NCI-H128 (cell line): ENCODE data around the gene PTPN22.
A peak's percentile ranks its signal among the peaks of the same experiment; 100 is the strongest.
"Not testable (repeated sequence)": the region's sequence is repeated elsewhere in the genome, so short reads cannot be mapped to it uniquely, and the experiment has no call there.

Experiments used
- DNase-seq: peaks from one replicate; lab custom pipeline; 2025; ENCODE audit not compliant: unreplicated experiment; lab: John Stamatoyannopoulos, UW

PTPN22 gene

GRCh38 chr1:113852694-113853093 lies 18.8 kb downstream of the PTPN22 start:
- DNase-seq, result not testable (repeated sequence)

GRCh38 chr1:113850127-113850796 lies 21.2 kb downstream of the PTPN22 start:
- DNase-seq, result no peak

GRCh38 chr1:113849072-113849471 lies 22.4 kb downstream of the PTPN22 start:
- no peak for DNase-seq

DNA sequence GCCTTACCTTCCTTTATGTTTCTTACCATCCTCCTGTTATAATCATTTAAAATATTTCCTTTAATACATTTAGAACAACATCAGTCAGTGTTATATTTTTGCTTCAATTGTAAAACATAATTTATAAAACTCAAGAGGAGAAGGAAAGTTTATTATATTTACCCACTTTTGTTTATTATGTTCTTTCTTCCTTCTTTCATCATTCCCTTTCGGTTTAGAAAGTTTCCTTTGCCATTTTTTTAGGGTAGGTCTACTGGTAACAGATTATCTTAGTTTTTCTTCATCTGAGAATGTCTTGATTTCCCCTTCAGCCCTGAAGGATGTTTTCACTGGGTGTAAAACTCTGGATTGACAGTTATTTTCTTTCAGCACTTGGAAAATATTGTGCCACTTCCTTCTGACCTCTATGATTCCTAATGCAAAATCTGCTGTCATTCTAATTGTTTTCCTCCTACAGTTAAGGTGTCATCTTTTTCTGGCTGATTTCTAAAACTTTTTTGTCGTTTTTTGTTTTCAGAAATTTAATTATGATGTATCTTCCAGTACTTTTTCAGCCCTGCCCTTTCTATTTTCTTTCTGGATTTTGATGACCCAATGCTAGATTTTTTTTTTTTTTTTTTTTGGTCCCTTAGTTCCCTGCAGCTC lies 25.0 kb downstream of the PTPN22 start:
- DNase-seq, result no peak

DNA sequence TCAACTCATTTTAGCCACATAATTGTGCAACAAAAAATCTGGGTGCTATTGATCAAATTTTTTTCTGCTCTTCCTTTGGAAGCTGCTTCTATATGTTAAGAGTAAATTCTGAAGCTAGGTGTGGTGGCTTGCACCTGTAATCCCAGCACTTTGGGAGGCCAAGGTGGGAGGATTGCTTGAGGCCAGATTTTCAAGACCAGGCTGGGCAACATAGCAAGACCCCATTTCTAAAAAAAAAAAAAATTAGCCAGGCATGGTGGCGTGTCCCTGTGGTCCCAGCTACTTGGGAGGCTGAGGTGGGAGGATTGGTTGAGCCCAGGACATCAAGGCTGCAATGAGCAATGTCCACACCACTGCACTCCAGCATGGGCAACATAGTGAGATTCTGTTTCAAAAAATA lies 35.0 kb downstream of the PTPN22 start:
- DNase-seq, result no peak

- DNase-seq, result peak; percentile 19
These were observed 35.7 kb downstream of the PTPN22 start for GRCh38 chr1:113835686-113836290.

GRCh38 chr1:113834716-113835115 lies 36.8 kb downstream of the PTPN22 start:
- no peak for DNase-seq

DNA sequence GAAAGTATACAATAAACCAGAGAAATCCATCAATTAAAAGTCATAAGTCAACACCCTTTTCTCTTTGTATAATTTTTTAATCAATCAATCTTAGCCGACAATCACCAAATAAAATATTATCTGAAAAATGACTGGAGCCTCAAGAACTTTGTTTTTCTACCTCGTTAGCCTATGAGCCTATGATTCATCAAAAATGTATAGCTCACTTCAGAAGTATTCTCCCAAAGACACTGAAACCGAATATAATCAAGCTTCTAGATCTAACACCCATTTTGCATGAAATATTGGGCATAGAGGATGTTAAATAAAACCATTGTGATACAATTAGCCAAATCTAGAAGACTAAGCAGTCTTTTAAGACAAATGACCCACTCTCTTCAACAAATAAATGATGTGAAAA lies 41.5 kb downstream of the PTPN22 start:
- no peak for DNase-seq

DNA sequence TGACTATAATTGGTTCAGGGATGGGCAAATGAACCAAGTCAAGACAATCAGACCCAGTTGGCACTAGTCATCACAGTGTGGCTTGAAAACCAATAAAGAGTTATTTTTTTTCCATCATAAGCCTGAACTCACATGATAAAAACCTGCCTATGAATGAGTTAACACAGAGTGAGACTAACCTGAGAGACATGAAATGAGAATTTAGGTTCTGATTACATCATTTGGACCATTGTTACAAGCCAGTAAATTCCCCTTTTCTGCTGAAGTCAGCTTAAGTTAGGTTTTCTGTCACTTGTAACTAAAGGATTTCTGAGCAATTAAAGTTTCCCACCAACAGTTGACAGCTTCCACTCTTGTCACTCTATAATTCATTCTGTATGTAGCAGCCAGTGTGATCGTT lies 49.6 kb downstream of the PTPN22 start:
- no peak for DNase-seq

DNA sequence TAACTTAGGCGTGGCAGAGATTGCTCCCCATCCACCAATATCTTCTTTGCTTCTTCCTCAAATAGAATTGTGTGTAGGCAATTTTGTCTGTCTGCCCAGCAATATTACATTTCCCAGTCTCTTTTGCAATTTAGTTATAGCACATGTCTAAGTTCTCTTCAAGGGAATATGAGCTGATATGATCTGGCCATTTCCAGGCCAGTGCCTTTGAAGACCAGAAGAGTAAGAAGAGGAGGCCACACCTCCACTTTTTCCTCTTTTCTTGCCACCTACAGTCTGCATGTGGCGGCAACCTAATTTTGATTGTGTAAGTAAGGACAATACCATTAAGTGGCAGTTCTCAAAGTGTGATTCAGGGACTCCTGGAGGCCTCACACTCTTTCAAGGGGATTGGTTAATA lies 52.9 kb downstream of the PTPN22 start:
- no peak for DNase-seq

DNA sequence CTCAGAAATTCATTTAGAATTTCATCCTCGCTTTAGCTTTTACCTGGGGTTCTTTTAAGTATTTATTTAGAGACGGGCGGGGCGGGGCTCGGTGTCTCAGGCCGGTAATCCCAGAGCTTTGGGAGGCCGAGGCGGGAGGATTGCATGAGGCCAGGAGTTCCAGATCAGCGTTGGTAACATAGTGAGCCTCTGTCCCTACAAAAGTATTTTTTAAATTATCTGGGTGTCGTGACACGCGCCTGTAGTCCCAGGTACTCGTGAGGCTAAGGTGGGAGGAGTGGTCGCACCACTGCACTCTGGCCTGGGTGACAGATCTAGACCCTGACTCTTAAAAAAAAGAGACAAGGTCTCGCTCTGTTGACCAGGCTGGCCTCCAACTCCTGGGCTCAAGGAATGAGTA lies 58.3 kb downstream of the PTPN22 start:
- no peak for DNase-seq

DNA sequence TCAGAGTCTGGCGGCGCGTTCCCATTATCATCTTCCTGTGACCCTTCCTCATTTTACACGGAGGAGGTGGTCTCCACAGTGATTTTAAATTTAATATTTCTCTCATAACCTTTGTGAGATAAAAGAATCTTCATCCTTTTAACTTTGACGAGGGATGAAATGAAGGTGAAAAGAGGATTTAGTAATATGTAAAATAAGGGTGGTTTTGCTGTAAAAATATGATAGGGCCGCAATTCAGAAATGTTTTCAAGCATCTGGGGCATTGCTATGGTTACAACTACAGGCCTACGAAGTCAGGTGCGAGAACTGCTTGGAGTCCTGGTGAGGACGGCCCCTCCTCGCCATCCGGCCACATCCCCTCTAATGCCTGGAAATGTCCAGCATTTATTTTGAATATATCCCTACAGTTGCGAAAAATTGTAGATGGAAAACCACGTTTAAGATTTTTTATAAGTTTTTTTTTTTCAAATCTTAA lies 58.8 kb downstream of the PTPN22 start:
- DNase-seq, result no peak

DNA sequence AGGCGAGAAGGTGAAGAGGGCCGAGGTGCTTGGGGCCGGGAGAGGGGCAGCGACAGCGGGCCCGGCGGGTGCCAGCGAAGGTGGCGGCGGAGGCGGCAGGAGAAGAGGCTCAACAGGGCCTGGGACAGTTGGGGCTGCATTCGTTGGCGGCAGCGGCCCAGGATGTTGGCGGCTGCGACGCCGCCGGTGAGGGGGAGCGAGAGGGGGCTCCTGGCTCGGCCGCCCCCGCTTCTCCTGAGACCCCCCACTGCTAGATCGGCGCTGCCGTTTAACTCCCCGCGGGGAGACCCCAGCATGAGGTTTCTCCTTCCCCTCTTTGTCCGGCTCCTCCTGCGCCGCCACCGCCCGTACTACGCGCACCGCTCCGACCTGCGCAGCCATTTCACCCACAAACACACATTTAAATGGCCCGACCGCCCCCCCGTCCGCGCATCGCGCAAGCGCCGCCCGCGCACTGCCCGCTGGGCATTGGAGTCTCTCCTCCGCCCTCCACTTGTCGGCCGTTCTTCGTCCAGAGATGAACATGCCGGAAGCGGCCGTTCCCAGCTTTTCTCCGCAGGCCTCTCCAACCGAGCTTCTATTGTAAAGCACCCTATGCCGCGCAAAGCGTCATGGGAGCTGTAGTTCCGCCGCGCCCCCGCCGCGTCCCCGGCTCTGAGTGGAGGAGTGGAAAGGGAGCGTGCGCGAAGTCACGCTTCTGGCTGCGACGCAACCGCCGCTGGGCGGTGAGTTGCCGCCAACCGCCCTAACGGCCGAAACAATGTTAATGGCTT lies 59.4 kb downstream of the PTPN22 start, which contains the start of gene RSBN1:
Gene RSBN1 (minus strand): TSS at position 589 of the 773 bp plus-strand sequence. CDS start 64 bp downstream, at position 525.
- peak; percentile 100 for DNase-seq

- DNase-seq, result no peak
These were observed 60.2 kb downstream of the PTPN22 start for GRCh38 chr1:113811156-113811887.

DNA sequence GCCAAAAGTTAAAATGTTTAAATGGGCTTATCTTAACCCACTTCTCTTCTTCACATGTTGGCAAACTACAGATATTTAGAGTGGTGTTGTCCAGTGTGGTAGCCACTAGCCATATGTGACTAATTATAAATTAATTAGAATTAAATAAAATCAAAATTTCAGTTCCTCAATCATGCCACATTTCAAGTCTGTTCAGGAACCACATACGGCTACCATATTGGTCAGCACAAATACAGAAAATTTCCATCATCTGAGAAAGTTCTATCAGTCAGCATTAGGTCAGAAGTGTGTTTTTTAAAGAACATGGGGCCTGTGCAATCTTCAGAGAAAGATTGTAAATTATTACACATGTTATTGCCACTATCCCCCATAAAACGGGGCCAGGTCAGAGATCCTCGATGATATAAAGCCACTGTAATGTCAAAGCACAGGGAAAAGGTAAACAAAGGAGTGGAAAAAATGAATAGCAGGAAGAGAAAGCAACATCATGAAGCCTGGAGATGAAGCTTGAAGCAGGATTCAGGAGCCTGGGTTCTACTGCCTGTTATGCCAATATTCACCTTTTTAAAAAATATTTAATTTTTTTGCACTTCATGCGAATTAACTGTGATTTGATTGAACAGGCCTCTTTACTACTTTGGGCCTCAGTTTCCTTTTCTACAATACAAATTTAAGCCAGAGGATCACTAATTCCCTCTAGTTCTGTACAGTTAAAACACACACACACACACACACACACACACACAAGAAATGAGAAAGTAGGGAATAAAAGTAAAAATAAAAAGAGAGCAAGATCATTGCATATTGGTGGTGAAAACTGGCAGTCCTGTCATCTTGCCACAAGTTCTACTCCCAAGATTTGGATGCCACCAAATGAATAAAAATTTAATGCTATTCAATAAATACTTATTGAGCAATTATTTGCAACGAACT lies 61.6 kb downstream of the PTPN22 start:
- DNase-seq, result no peak

- DNase-seq, result no peak
These were observed 62.9 kb downstream of the PTPN22 start for GRCh38 chr1:113808450-113809195.

GRCh38 chr1:113805639-113806038 lies 65.9 kb downstream of the PTPN22 start:
- no peak for DNase-seq

GRCh38 chr1:113805256-113805531 lies 66.3 kb downstream of the PTPN22 start:
- DNase-seq, result no peak
